Panc1 (cell line): ENCODE data around the gene LDHD. TPM values are rescaled to one million over a fixed set of nuclear protein-coding genes. Genes with fewer than 3 reads are reported as not detected.

Experiments
- ATAC-seq: fragments of 200-7000 bp; cut with Tn5 transposase; 2 replicates; pipeline ENCODE4 v1.9.1; 2020; ENCODE audit warnings: mild to moderate bottlenecking, moderate library complexity
- BruUV-seq: library from RNA; stranded (reverse); fragments of 400-500 nt; replicated peaks from 2 replicates; lab custom pipeline; 2021; lab: Mats Ljungman, UMichigan
- CTCF ChIA-PET: fragments of 300-600 bp; sonication (Branson Sonifier 250); formaldehyde crosslinking; loops from one replicate; lab custom pipeline; 2022; ENCODE audit warnings: antibody characterized with exemption; lab: Charles Lee
- POLR2A ChIA-PET: fragments of 300-600 bp; sonication (Branson Sonifier 250); formaldehyde crosslinking; loops from one replicate; lab custom pipeline; 2022; ENCODE audit warnings: antibody characterized with exemption; lab: Charles Lee
- DNase-seq: peaks from one replicate; pipeline ENCODE4 v3.0.0-alpha.2; 2010; ENCODE audit warnings: low read depth, low spot score
- H3K27ac ChIP-seq: 2 replicates; pipeline ENCODE4 v1.5.1; 2011; ENCODE audit warnings: mild to moderate bottlenecking, low read length, inconsistent platforms
- H3K27me3 ChIP-seq: fragments of 200-500 bp; sonication (Bioruptor generic); 2 replicates; pipeline ENCODE4 v1.6.0; 2014; ENCODE audit warnings: low read length, inconsistent platforms; ENCODE audit not compliant: control insufficient read depth, insufficient read depth
- H3K36me3 ChIP-seq: fragments of 200-500 bp; sonication (Bioruptor generic); 2 replicates; pipeline ENCODE4 v1.5.1; 2014; ENCODE audit warnings: inconsistent platforms, mild to moderate bottlenecking, low read length, moderate library complexity; ENCODE audit not compliant: control insufficient read depth, insufficient read depth
- H3K4me1 ChIP-seq: 2 replicates; pipeline ENCODE4 v1.5.1; 2011; ENCODE audit warnings: inconsistent platforms, mild to moderate bottlenecking, low read length, moderate library complexity; ENCODE audit not compliant: control insufficient read depth, insufficient read depth
- H3K4me3 ChIP-seq, 2 experiments: 2 replicates each; pipeline ENCODE4 v1.5.1; 2011 to 2012; ENCODE audit warnings: low read depth in 2 of 2, low read length in 2 of 2, mild to moderate bottlenecking in 2 of 2, inconsistent platforms in 1 of 2, moderate library complexity in 1 of 2
- H3K9me3 ChIP-seq: fragments of 200-500 bp; sonication (Bioruptor generic); 2 replicates; pipeline ENCODE4 v1.5.1; 2014; ENCODE audit warnings: low read depth, mild to moderate bottlenecking, inconsistent platforms, low read length, moderate library complexity; ENCODE audit not compliant: control insufficient read depth, insufficient read depth
- POLR2AphosphoS5 ChIP-seq: IDR thresholded peaks from 2 replicates; pipeline ENCODE4 v1.6.1; 2012; ENCODE audit warnings: mild to moderate bottlenecking, low read depth, low read length, moderate library complexity
- SIN3A ChIP-seq: IDR thresholded peaks from 2 replicates; pipeline ENCODE4 v1.6.1; 2012; ENCODE audit warnings: low read depth, mild to moderate bottlenecking, low read length, moderate library complexity, borderline replicate concordance; ENCODE audit not compliant: insufficient read depth
- TCF7L2 ChIP-seq: IDR thresholded peaks from 2 replicates; pipeline ENCODE4 v1.6.1; 2011; ENCODE audit warnings: mild to moderate bottlenecking, low read depth, low read length, inconsistent platforms
- in situ Hi-C: cut with HindIII; loops from 2 replicates; pipeline ENCODE4 v1.10.0; 2016; ENCODE audit warnings: low sequenced_read_pairs, low pct_unique_long_range_greater_than_20kb
- intact Hi-C: fragments of 100-400 bp; cut with micrococcal nuclease; formaldehyde crosslinking; loops from one replicate; pipeline ENCODE4 v1.10.0; 2022; ENCODE audit not compliant: unreplicated experiment
- total RNA-seq: library from RNA; stranded (reverse); gene quantifications from one replicate; pipeline ENCODE4 v1.2.1, GENCODE V29; 2021; ENCODE audit not compliant: unreplicated experiment
- TF ChIP-seq, protein P1 (sequence below), 2 experiments: IDR thresholded peaks; 2 replicates each; pipeline ENCODE4 v1.6.1; 2011 to 2012; ENCODE audit warnings: low read depth in 2 of 2, control low read depth in 1 of 2, low read length in 1 of 2, mild to moderate bottlenecking in 1 of 2, moderate library complexity in 1 of 2; ENCODE audit not compliant: insufficient read depth in 1 of 2
- TF ChIP-seq, protein P2 (sequence below): fragments of 450-650 bp; IDR thresholded peaks from 2 replicates; pipeline ENCODE4 v1.5.1; 2017; ENCODE audit warnings: mild to moderate bottlenecking

LDHD gene
- total RNA-seq, 1 experiment from 2014 or later = 3.1 TPM

DNA sequence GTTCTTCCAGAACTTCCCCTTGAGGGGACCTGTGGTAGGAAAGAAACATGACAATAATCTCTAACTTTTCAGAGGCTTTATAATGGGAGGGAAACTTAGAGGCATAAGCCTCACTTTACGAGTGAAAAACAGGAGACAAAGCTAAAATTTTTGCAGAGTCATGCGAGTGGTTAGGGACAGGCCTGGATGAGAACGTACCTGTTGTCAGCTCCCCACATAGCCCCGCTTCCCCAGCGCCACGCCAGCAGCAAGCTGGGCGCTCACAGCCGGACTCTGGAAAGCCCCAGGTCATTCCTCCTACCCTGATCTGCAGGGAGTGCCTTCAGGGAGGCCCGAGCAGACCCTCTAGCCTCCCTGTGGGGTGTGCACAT lies 53.6 kb downstream of the LDHD start:
- DNase-seq = no peak
- H3K9me3 ChIP-seq = no peaks in the 10 kb centered on the region
- ChIA-PET POLR2A (no interaction called here), CTCF (interaction anchor here (0.6 kb wide), 2 partner anchors 12 to 132 kb away, joined by 3 to 12 read pairs; no protein-coding TSS in a partner anchor)
- peak overlapping the region; percentile 65 for H3K27ac ChIP-seq
- peaks cover 31% of the 10 kb centered on the region for H3K4me1 ChIP-seq
- TF ChIP-seq, protein P1, sequence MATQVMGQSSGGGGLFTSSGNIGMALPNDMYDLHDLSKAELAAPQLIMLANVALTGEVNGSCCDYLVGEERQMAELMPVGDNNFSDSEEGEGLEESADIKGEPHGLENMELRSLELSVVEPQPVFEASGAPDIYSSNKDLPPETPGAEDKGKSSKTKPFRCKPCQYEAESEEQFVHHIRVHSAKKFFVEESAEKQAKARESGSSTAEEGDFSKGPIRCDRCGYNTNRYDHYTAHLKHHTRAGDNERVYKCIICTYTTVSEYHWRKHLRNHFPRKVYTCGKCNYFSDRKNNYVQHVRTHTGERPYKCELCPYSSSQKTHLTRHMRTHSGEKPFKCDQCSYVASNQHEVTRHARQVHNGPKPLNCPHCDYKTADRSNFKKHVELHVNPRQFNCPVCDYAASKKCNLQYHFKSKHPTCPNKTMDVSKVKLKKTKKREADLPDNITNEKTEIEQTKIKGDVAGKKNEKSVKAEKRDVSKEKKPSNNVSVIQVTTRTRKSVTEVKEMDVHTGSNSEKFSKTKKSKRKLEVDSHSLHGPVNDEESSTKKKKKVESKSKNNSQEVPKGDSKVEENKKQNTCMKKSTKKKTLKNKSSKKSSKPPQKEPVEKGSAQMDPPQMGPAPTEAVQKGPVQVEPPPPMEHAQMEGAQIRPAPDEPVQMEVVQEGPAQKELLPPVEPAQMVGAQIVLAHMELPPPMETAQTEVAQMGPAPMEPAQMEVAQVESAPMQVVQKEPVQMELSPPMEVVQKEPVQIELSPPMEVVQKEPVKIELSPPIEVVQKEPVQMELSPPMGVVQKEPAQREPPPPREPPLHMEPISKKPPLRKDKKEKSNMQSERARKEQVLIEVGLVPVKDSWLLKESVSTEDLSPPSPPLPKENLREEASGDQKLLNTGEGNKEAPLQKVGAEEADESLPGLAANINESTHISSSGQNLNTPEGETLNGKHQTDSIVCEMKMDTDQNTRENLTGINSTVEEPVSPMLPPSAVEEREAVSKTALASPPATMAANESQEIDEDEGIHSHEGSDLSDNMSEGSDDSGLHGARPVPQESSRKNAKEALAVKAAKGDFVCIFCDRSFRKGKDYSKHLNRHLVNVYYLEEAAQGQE (IDR thresholded peaks at IDR 0.05; ENCODE audit: insufficient read depth in 1 of 2, low read depth in 2 of 2, low read length in 1 of 2) = no peak
- no peak for TF ChIP-seq SIN3A
- TF ChIP-seq TCF7L2 = no peak
- TF ChIP-seq, protein P2, sequence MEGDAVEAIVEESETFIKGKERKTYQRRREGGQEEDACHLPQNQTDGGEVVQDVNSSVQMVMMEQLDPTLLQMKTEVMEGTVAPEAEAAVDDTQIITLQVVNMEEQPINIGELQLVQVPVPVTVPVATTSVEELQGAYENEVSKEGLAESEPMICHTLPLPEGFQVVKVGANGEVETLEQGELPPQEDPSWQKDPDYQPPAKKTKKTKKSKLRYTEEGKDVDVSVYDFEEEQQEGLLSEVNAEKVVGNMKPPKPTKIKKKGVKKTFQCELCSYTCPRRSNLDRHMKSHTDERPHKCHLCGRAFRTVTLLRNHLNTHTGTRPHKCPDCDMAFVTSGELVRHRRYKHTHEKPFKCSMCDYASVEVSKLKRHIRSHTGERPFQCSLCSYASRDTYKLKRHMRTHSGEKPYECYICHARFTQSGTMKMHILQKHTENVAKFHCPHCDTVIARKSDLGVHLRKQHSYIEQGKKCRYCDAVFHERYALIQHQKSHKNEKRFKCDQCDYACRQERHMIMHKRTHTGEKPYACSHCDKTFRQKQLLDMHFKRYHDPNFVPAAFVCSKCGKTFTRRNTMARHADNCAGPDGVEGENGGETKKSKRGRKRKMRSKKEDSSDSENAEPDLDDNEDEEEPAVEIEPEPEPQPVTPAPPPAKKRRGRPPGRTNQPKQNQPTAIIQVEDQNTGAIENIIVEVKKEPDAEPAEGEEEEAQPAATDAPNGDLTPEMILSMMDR = no peak
- no peak for TF ChIP-seq POLR2AphosphoS5
- in situ Hi-C loops = no loop called here
- no peak overlapping the region for H3K4me3 ChIP-seq
- H3K36me3 ChIP-seq = no peaks in the 10 kb centered on the region
- ATAC-seq = peak; percentile 29; the same call in 1 of the 2 replicates
- H3K27me3 ChIP-seq = no peaks in the 10 kb centered on the region
- no TSS peak for BruUV-seq
- intact Hi-C loops = no loop called here

DNA sequence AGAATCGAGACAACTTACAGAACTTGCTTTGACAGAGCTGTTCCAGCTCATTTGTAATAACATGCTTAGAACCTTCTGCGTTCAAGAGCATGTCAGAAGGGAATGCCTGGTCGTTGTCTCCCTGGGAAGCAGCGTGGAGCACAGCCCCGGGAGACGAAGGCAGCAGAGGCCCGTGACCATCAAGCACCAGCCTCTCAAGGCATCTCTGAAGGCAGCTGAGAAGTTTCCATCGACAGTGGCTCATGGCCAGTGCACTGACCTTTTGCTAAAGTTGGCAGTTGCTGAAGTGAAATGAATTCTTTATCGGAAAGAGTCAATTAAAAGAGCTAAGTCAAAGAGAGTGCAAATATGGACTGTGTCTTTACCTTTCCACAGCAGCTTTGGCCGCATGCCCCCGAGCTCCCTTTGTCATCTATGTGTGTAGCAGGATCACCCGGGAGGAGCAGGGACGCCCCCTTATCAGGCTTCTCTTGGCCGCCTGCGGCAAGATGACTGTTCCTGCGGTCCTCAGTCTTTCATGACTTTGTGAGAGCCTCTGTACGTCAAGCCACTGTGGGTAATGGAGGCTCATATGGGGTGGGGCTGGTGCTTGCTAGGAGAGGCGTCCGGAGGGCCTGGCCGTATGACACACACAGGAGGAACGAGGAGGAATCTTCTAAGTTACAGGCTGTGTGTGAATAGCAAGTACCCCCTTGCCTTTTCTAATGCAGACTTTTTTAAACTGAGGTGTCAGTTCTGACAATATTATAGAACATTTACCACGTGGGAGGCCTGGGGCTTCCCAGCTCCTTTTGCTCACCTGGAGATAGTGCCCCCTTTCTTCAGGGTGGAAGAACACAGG lies 54.2 kb downstream of the LDHD start:
- Histone ChIP-seq H3K4me1 (peaks cover 31% of the 10 kb centered on the region), H3K36me3 (no peaks in the 10 kb centered on the region), H3K9me3 (no peaks in the 10 kb centered on the region), H3K27me3 (no peaks in the 10 kb centered on the region), H3K4me3 (no peak overlapping the region), H3K27ac (peak overlapping the region; percentile 65)
- DNase-seq = no peak
- in situ Hi-C loops = no loop called here
- ATAC-seq = peak; percentile 37; the same call in 1 of the 2 replicates
- no peak for TF ChIP-seq SIN3A
- TF ChIP-seq POLR2AphosphoS5 = no peak
- TF ChIP-seq, protein P2 = no peak; the same call in 1 of the 2 replicates
- TF ChIP-seq, protein P1 (IDR thresholded peaks at IDR 0.05; ENCODE audit: insufficient read depth in 1 of 2, low read depth in 2 of 2, low read length in 1 of 2) = no peak
- TF ChIP-seq TCF7L2 = no peak
- intact Hi-C loops = no loop called here
- POLR2A ChIA-PET = no interaction called here
- CTCF ChIA-PET = interaction anchor here (0.6 to 1.0 kb wide), 2 partner anchors 49 to 132 kb away, joined by 4 to 12 read pairs; no protein-coding TSS in a partner anchor
- BruUV-seq = no TSS peak
